ENCODE measurements around the gene HSPB1.

Gene HSPB1

DNA sequence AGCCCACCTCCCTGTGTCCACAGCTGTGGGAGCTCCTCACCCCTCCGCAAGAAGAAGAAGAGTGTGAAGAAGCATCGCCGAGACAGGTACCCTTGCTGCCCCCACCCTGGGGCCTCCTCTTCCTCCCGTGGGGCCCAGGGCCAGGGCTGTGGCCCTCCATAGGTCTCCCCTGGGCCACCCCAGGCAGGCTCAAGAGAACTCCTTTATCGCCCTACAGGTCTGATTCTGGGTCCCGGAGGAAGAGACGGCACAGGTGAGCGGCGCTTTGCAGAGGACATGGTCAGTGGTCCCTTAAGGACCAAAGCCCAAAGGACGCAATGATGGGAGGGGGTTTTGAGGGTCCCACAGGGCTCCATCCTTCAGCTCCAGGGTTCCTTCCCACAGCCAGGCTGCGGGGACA is 41.1 kb upstream of the HSPB1 start:
- TF ChIP-seq, protein P1, sequence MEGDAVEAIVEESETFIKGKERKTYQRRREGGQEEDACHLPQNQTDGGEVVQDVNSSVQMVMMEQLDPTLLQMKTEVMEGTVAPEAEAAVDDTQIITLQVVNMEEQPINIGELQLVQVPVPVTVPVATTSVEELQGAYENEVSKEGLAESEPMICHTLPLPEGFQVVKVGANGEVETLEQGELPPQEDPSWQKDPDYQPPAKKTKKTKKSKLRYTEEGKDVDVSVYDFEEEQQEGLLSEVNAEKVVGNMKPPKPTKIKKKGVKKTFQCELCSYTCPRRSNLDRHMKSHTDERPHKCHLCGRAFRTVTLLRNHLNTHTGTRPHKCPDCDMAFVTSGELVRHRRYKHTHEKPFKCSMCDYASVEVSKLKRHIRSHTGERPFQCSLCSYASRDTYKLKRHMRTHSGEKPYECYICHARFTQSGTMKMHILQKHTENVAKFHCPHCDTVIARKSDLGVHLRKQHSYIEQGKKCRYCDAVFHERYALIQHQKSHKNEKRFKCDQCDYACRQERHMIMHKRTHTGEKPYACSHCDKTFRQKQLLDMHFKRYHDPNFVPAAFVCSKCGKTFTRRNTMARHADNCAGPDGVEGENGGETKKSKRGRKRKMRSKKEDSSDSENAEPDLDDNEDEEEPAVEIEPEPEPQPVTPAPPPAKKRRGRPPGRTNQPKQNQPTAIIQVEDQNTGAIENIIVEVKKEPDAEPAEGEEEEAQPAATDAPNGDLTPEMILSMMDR (IDR thresholded peaks at IDR 0.05; ENCODE audit: low read depth, low read length): no peak
- no peak overlapping the region for H3K4me3 ChIP-seq (ENCODE audit: low read depth, low read length)

DNA sequence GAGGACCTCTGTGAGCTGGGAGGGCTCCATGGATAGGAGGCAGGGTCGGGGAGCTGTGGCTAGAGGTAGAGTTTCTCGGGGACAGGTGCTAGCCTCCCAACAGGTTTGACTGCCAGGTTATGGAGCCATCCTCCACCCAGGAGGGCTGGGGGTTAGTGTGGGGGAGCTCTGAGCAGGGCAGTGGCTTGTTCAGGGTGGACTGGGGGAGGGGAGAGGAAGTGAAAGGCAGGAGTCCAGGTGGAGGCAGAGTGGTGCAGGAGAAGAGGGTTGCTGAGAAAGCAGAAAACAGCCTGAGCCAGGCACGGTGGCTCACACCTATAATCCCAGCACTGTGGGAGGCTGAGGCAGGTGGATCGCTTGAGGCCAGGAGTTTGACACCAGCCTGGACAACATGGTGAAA is 40.5 kb upstream of the HSPB1 start:
- TF ChIP-seq, protein P1 (IDR thresholded peaks at IDR 0.05; ENCODE audit: low read depth, low read length): no peak
- no peaks in the 10 kb centered on the region for H3K9me3 ChIP-seq
- H3K36me3 ChIP-seq: no peaks in the 10 kb centered on the region; the same call in 1 of the 2 replicates
- no peak overlapping the region for H3K4me3 ChIP-seq (ENCODE audit: low read depth, low read length)
- no peaks in the 10 kb centered on the region for H3K27me3 ChIP-seq
- DNase-seq: no peak
- peaks cover 3% of the 10 kb centered on the region; the same call in 1 of the 2 replicates for H3K4me1 ChIP-seq

More for the DNA sequence above, 41.1 kb upstream of the HSPB1 start:
- DNase-seq: no peak
- H3K9me3 ChIP-seq: no peaks in the 10 kb centered on the region
- H3K27me3 ChIP-seq: no peaks in the 10 kb centered on the region
- H3K36me3 ChIP-seq: no peaks in the 10 kb centered on the region; the same call in 1 of the 2 replicates
- peaks cover 3% of the 10 kb centered on the region; the same call in 1 of the 2 replicates for H3K4me1 ChIP-seq

DNA sequence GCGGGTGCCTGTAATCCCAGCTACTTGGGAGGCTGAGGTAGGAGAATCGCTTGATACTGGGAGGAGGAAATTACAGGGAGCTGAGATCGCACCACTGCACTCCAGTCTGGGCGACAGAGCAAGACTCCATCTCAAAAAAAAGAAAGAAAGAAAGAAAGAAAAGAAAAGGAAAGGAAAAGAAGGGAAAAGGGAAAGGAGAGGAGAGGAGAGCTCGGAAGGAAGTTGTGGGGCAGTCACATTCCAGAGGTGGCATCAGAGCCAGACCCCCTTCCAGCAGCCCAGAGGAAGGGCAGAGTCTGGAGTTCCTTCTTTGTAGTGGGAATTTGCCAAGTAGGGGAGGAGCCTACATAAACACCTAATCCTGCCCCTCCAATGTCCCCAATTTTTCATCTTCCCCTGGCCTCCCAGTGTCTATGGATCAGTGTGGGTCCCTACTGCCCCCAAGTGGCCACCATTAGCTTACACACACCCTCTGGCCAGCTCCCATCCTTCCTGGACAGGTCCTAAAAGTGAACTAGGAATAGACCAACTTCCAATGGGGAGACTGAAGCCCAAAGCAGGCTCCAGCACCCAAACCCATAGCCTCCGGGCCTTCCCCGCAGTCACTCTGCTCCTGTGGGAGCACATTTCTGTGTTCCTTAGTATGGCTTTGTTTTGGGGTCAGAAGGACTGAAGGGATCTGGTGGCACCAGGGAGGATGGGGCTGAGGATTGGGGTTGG is 39.6 kb upstream of the HSPB1 start:
- Histone ChIP-seq H3K4me1 (peaks cover 3% of the 10 kb centered on the region; the same call in 1 of the 2 replicates), H3K4me3 (ENCODE audit: low read depth, low read length) (no peak overlapping the region), H3K9me3 (no peaks in the 10 kb centered on the region), H3K27me3 (no peaks in the 10 kb centered on the region), H3K36me3 (no peaks in the 10 kb centered on the region; the same call in 1 of the 2 replicates)
- TF ChIP-seq, protein P1 (IDR thresholded peaks at IDR 0.05; ENCODE audit: low read depth, low read length): peak; percentile 96
- DNase-seq: peak; percentile 87

DNA sequence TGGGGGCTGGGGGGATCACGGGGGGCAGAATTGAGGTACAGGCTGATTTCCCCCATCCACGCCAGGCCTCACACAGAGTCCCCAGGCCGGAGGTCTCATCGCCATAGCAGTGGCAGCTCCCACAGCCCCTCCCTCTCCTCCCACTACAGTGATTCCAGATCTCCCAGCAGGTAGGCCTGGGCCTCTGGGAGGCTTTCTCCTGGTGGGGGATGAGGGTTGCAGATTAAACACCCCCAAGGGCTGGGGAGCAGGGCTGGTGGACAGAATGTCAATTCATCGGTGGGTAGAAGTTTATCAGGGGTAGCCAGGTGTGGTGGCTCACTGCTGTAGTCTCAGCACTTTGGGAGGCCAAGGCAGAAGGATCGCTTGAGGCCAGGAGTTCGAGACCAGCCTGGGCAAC is 37.2 kb upstream of the HSPB1 start:
- Histone ChIP-seq H3K4me3 (ENCODE audit: low read depth, low read length) (no peak overlapping the region), H3K27me3 (no peaks in the 10 kb centered on the region), H3K9me3 (no peaks in the 10 kb centered on the region), H3K4me1 (peaks cover 3% of the 10 kb centered on the region; the same call in 1 of the 2 replicates), H3K36me3 (no peaks in the 10 kb centered on the region; the same call in 1 of the 2 replicates)
- TF ChIP-seq, protein P1 (IDR thresholded peaks at IDR 0.05; ENCODE audit: low read depth, low read length): no peak
- no peak for DNase-seq

DNA sequence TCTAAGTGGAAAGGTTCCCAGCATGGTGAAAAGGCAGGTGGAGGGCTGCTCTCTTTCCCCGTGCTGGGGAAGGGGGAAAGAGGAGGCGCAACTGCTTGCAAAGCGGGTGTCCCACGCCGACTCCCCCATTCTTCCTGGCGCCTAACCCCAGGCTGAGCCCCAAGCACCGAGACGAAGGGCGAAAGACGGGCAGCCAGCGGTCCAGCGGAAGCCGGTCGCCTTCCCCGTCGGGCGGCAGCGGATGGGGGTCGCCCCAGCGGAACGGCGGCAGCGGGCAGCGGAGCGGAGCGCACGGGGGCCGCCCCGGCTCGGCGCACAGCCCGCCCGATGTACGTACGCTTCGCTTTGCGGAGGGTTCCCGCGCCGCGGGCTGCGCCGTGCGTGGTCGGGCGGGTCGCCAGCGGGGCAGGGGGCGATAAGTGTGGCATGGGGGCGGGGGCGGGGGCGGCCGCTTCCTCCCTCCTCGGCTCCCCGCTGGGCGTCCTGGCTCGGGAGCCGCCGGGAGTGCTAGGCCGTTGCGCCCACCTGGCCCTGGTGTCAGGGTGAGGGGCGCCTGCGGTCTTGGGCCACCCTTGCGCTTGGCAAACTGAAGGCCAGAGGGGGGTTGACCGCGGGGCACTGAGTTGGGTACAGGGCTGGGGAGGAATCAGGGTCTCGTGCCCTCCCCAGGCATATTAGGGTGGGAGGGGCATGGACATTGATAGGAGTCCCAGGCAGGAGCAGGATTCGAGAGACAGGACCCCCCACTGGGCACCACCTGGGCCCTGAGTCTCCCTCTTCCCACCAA is 35.2 kb upstream of the HSPB1 start:
- no peaks in the 10 kb centered on the region for H3K4me1 ChIP-seq
- no peak for DNase-seq
- H3K9me3 ChIP-seq: no peaks in the 10 kb centered on the region
- TF ChIP-seq, protein P1 (IDR thresholded peaks at IDR 0.05; ENCODE audit: low read depth, low read length): no peak
- no peaks in the 10 kb centered on the region for H3K27me3 ChIP-seq
- H3K36me3 ChIP-seq: no peaks in the 10 kb centered on the region
- H3K4me3 ChIP-seq (ENCODE audit: low read depth, low read length): no peak overlapping the region

DNA sequence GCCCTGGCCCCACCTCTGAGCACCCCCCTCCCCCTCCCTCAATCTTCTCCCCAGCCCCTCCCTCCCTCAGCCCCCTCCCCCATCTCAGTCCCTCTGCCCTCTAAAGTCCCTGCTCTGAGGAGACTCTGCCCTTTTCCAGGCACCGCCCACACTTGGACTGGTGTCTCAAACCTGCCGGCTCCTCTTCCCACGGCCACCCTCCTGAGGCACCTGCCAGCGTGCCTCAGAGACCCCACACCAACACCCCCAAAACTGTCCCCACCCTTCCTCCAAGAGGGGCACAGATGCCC is 34.6 kb upstream of the HSPB1 start:
- no peaks in the 10 kb centered on the region for H3K27me3 ChIP-seq
- H3K4me1 ChIP-seq: no peaks in the 10 kb centered on the region
- no peaks in the 10 kb centered on the region for H3K9me3 ChIP-seq
- no peak overlapping the region for H3K4me3 ChIP-seq (ENCODE audit: low read depth, low read length)
- no peaks in the 10 kb centered on the region for H3K36me3 ChIP-seq
- TF ChIP-seq, protein P1 (IDR thresholded peaks at IDR 0.05; ENCODE audit: low read depth, low read length): no peak
- DNase-seq: no peak

Data from BE2C (cell line).